PC-9 (cell line): ENCODE results near the gene CCNY. TPM values are rescaled to one million over a fixed set of nuclear protein-coding genes. Genes with fewer than 3 reads are reported as not detected.

Source experiments
- BruUV-seq: library from RNA; stranded (reverse); fragments of 400-500 nt; replicated peaks from 2 replicates; lab custom pipeline; 2021; lab: Mats Ljungman, UMichigan
- CTCF ChIA-PET: fragments of 300-600 bp; sonication (Branson Sonifier 250); formaldehyde crosslinking; loops from one replicate; lab custom pipeline; 2022; ENCODE audit warnings: antibody characterized with exemption; lab: Charles Lee
- POLR2A ChIA-PET: fragments of 300-600 bp; sonication (Branson Sonifier 250); formaldehyde crosslinking; loops from one replicate; lab custom pipeline; 2022; ENCODE audit warnings: antibody characterized with exemption; ENCODE audit not compliant: unreplicated experiment; lab: Charles Lee
- DNase-seq, 2 experiments: peaks; one replicate each; pipeline versions ENCODE4 v3.0.0 to v3.0.0-alpha.2; 2015 to 2022; ENCODE audit warnings: mixed read lengths in 1 of 2
- H2AFZ ChIP-seq: fragments of 200-600 bp; sonication (generic); 2 replicates; pipeline ENCODE4 v1.8.1; 2017; ENCODE audit warnings: antibody characterized with exemption
- H3F3A ChIP-seq: fragments of 200-600 bp; sonication (generic); 2 replicates; pipeline ENCODE4 v1.8.1; 2017; ENCODE audit warnings: antibody characterized with exemption, mild to moderate bottlenecking, low read depth; ENCODE audit not compliant: insufficient read depth
- H3K27ac ChIP-seq: fragments of 200-600 bp; sonication (generic); 2 replicates; pipeline ENCODE4 v1.6.1; 2016; ENCODE audit warnings: mixed run types
- H3K27me3 ChIP-seq: fragments of 200-600 bp; sonication (generic); 2 replicates; pipeline ENCODE4 v1.6.1; 2016; ENCODE audit warnings: low read depth, mixed run types; ENCODE audit not compliant: insufficient read depth
- H3K36me3 ChIP-seq: fragments of 200-600 bp; sonication (generic); 2 replicates; pipeline ENCODE4 v1.6.1; 2016; ENCODE audit warnings: low read depth, mixed run types
- H3K4me1 ChIP-seq: fragments of 200-600 bp; sonication (generic); replicated peaks from 2 replicates; pipeline ENCODE4 v1.6.1; 2016; ENCODE audit warnings: mixed run types; ENCODE audit not compliant: insufficient read depth
- H3K4me2 ChIP-seq: fragments of 200-600 bp; sonication (generic); 2 replicates; pipeline ENCODE4 v1.6.1; 2017; ENCODE audit warnings: mixed run types
- H3K4me3 ChIP-seq: fragments of 200-600 bp; sonication (generic); 2 replicates; pipeline ENCODE4 v1.6.1; 2016; ENCODE audit warnings: mixed run types
- H3K79me2 ChIP-seq: fragments of 200-600 bp; sonication (generic); 2 replicates; pipeline ENCODE4 v1.6.1; 2017; ENCODE audit warnings: low read depth, mixed run types
- H3K9me2 ChIP-seq: fragments of 200-600 bp; sonication (generic); 2 replicates; pipeline ENCODE4 v1.8.1; 2017; ENCODE audit warnings: mild to moderate bottlenecking; ENCODE audit not compliant: insufficient read depth
- H3K9me3 ChIP-seq: fragments of 200-600 bp; sonication (generic); 2 replicates; pipeline ENCODE4 v1.8.1; 2016; ENCODE audit warnings: low read depth; ENCODE audit not compliant: insufficient read depth
- H4K20me1 ChIP-seq: fragments of 200-600 bp; sonication (generic); 2 replicates; pipeline ENCODE4 v1.8.1; 2017; ENCODE audit not compliant: insufficient read depth
- EZH2 ChIP-seq: fragments of 200-600 bp; sonication (generic); IDR thresholded peaks from 2 replicates; pipeline ENCODE4 v1.8.0; 2017; ENCODE audit warnings: antibody characterized with exemption, low read depth
- intact Hi-C: fragments of 100-400 bp; cut with micrococcal nuclease; formaldehyde crosslinking; loops from one replicate; pipeline ENCODE4 v1.10.0; 2022; ENCODE audit not compliant: unreplicated experiment
- total RNA-seq: library from RNA; stranded (reverse); gene quantifications from 2 replicates; pipeline ENCODE4 v1.2.3, GENCODE V29; 2021
- TF ChIP-seq, protein P1 (sequence below): fragments of 200-600 bp; sonication (generic); conservative IDR thresholded peaks from 2 replicates; pipeline ENCODE4 v1.6.1; 2017; ENCODE audit warnings: mixed run types, antibody characterized with exemption, mild to moderate bottlenecking, moderate library complexity

CCNY gene
- total RNA-seq, 1 experiment from 2014 or later = 69.5 TPM

DNA sequence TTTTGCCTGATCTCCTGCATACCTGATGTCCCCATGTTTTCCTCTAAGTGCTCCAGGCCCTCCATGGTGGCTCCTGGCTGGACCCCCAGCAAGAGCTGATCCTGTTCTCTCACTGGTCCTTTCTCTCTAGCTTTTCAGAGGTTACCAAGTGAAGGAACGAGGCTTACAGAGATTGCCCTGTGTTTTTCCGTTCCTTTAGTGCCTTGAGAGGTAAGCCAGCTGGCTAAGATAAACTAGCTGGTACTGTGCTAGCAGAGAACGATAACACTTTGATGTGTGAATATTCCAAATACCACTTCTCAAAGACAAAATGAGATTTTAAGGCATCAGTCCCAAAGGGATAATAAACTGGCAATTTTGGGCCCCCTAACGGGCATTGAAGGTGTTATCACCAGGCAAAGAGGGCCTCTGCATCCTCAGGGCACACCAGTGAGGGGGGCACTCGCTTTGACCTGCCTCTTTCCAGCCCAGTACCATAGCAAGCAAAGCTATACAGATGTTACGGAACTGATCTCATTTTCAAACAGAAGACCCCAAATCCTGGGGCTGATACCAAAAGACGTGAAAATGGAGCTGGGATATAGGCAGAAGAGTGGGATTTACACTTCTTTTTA, 8.4 kb upstream of the CCNY start:
- Histone ChIP-seq H3K4me1 (peaks cover 22% of the 10 kb centered on the region), H3K79me2 (peaks cover 56% of the 10 kb centered on the region), H4K20me1 (no peaks in the 10 kb centered on the region; the same call in none of the 2 replicates), H3K27ac (no peak overlapping the region), H3F3A (peaks cover 19% of the 10 kb centered on the region), H2AFZ (no peak overlapping the region), H3K4me3 (no peak overlapping the region), H3K36me3 (0 out of 2 replicates have a peak, but pooled peaks cover 4% of the 10 kb centered on the region), H3K9me3 (no peaks in the 10 kb centered on the region), H3K4me2 (no peak overlapping the region), H3K9me2 (no peaks in the 10 kb centered on the region), H3K27me3 (no peaks in the 10 kb centered on the region)
- no TSS peak for BruUV-seq
- ChIA-PET CTCF (no interaction called here), POLR2A (no interaction called here)
- DNase-seq = no peak
- intact Hi-C loops = no loop called here
- TF ChIP-seq, protein P1, sequence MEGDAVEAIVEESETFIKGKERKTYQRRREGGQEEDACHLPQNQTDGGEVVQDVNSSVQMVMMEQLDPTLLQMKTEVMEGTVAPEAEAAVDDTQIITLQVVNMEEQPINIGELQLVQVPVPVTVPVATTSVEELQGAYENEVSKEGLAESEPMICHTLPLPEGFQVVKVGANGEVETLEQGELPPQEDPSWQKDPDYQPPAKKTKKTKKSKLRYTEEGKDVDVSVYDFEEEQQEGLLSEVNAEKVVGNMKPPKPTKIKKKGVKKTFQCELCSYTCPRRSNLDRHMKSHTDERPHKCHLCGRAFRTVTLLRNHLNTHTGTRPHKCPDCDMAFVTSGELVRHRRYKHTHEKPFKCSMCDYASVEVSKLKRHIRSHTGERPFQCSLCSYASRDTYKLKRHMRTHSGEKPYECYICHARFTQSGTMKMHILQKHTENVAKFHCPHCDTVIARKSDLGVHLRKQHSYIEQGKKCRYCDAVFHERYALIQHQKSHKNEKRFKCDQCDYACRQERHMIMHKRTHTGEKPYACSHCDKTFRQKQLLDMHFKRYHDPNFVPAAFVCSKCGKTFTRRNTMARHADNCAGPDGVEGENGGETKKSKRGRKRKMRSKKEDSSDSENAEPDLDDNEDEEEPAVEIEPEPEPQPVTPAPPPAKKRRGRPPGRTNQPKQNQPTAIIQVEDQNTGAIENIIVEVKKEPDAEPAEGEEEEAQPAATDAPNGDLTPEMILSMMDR = no peak
- TF ChIP-seq EZH2 = no peak

DNA sequence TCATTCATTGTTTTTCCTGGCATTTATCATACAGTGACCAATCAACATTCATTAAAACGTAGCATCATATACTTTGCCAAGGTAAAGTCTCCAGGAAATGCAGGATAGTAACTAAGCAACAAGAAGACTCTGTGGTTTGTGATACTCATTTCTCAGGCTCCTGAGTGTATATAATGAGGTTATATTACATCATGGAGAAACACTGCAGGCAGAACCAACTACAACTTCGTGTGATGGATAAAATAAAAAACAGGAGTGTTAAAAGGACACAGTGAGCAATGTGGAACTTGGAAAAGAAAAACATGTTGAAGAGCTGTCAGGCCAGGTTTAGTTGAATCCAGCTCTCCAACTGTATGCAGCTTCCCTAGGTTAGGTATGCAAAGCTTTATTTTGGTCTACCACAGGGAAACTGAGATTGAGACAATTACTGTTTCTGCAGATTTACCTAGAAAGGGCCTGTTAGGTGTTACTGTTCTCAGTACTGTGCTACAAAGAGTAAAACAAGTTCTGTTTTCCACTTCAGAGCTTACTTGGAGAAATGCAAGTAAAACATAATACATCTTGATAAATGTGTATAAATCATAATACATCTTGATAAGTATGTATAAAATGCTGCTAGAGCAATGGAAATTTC, 7.8 kb upstream of the CCNY start:
- no peaks in the 10 kb centered on the region for H3K27me3 ChIP-seq
- H4K20me1 ChIP-seq = no peaks in the 10 kb centered on the region; the same call in none of the 2 replicates
- no peak overlapping the region for H2AFZ ChIP-seq
- H3F3A ChIP-seq = peaks cover 23% of the 10 kb centered on the region
- POLR2A ChIA-PET = no interaction called here
- H3K27ac ChIP-seq = no peak overlapping the region
- H3K4me2 ChIP-seq = no peak overlapping the region
- CTCF ChIA-PET = no interaction called here
- peaks cover 63% of the 10 kb centered on the region for H3K79me2 ChIP-seq
- 0 out of 2 replicates have a peak, but pooled peaks cover 4% of the 10 kb centered on the region for H3K36me3 ChIP-seq
- no peak for DNase-seq
- H3K9me2 ChIP-seq = no peaks in the 10 kb centered on the region
- no peaks in the 10 kb centered on the region for H3K9me3 ChIP-seq
- H3K4me3 ChIP-seq = no peak overlapping the region
- no TSS peak for BruUV-seq
- intact Hi-C loops = no loop called here
- peaks cover 27% of the 10 kb centered on the region for H3K4me1 ChIP-seq
- TF ChIP-seq, protein P1 = no peak
- TF ChIP-seq EZH2 = no peak

DNA sequence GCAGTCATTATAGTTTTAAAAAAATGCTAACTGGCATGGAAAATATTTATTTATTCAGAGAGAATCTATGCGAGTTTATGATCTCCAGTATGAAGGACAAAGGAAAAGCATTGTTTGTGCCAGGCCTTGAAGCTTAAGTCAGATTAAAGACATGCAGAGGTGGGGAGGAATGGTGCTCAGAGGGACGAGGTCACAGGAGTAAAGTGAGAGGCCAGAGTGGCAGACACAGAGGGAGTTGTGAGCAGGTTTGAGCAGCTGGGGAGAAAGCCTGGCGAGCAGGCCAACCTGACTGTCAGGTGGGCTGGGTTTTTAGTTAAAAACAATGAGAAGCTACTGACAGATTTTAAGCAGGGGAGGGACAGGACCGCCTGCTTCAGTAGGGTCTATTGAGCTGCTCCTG, 6.8 kb upstream of the CCNY start:
- no peaks in the 10 kb centered on the region for H3K27me3 ChIP-seq
- no TSS peak for BruUV-seq
- intact Hi-C loops = no loop called here
- no peak overlapping the region for H3K4me3 ChIP-seq
- no peaks in the 10 kb centered on the region; the same call in 1 of the 2 replicates for H4K20me1 ChIP-seq
- no peak overlapping the region for H2AFZ ChIP-seq
- H3K9me2 ChIP-seq = no peaks in the 10 kb centered on the region
- CTCF ChIA-PET = no interaction called here
- no peak overlapping the region for H3K4me2 ChIP-seq
- H3K4me1 ChIP-seq = peaks cover 31% of the 10 kb centered on the region
- H3K27ac ChIP-seq = no peak overlapping the region
- no peak for TF ChIP-seq EZH2
- TF ChIP-seq, protein P1 = no peak
- DNase-seq = no peak
- POLR2A ChIA-PET = interaction anchor here (0.5 kb wide), 1 partner anchor 8 kb away, joined by 3 read pairs; no protein-coding TSS in a partner anchor
- peaks cover 8% of the 10 kb centered on the region; the same call in 1 of the 2 replicates for H3K36me3 ChIP-seq
- peaks cover 23% of the 10 kb centered on the region for H3F3A ChIP-seq
- peaks cover 68% of the 10 kb centered on the region for H3K79me2 ChIP-seq
- no peaks in the 10 kb centered on the region for H3K9me3 ChIP-seq
